Aorta (tissue), 5 donors: ENCODE results near the gene ACSL3. TPM values are rescaled to one million over a fixed set of nuclear protein-coding genes. Genes with fewer than 3 reads are reported as not detected.
"Not testable (repeated sequence)": the region's sequence is repeated elsewhere in the genome, so short reads cannot be mapped to it uniquely, and the experiment has no call there.

ENCODE experiments used
- ATAC-seq: fragments of 200-7000 bp; cut with Tn5 transposase; one replicate; pipeline ENCODE4 v1.9.1; 2022; ENCODE audit warnings: moderate library complexity; ENCODE audit not compliant: low FRiP score
- DNase-seq, 2 donors: peaks; one replicate each; pipeline ENCODE4 v3.0.0-alpha.2; 2020
- H3K27ac ChIP-seq, 2 donors: one replicate each; pipeline ENCODE4 v1.5.1; 2013; ENCODE audit warnings: low read length in 2 of 2, mild to moderate bottlenecking in 2 of 2, moderate library complexity in 2 of 2, control low read depth in 1 of 2, inconsistent platforms in 1 of 2, low read depth in 1 of 2
- H3K27me3 ChIP-seq, 2 donors: one replicate each; pipeline ENCODE4 v1.6.1; 2013; ENCODE audit warnings: control low read depth in 1 of 2, low read length in 1 of 2, mild to moderate bottlenecking in 1 of 2, moderate library complexity in 1 of 2; ENCODE audit not compliant: insufficient read depth in 2 of 2, control insufficient read depth in 1 of 2
- H3K36me3 ChIP-seq, 2 donors: one replicate each; pipeline ENCODE4 v1.6.1; 2013; ENCODE audit warnings: control low read depth in 1 of 2, low read length in 1 of 2, mild to moderate bottlenecking in 1 of 2; ENCODE audit not compliant: insufficient read depth in 2 of 2, control insufficient read depth in 1 of 2
- H3K4me1 ChIP-seq, 2 donors: one replicate each; pipeline ENCODE4 v1.6.1; 2013; ENCODE audit warnings: low read length in 2 of 2, control low read depth in 1 of 2, mild to moderate bottlenecking in 1 of 2, moderate library complexity in 1 of 2; ENCODE audit not compliant: insufficient read depth in 2 of 2, control insufficient read depth in 1 of 2
- H3K4me3 ChIP-seq, 2 donors: one replicate each; pipeline ENCODE4 v1.5.1; 2013; ENCODE audit warnings: low read length in 2 of 2, control low read depth in 1 of 2, mild to moderate bottlenecking in 1 of 2
- H3K9me3 ChIP-seq: one replicate; pipeline ENCODE4 v1.6.1; 2013; ENCODE audit warnings: mild to moderate bottlenecking, low read length; ENCODE audit not compliant: control insufficient read depth
- WGBS, 2 donors: extraction: QIAGEN DNeasy Blood & Tissue Kit; methylation state at CpG; one replicate each; pipeline ENCODE4 v1.1.7; 2013; 5-methylcytosine and 5-hydroxymethylcytosine counted together
- intact Hi-C, 2 donors: fragments of 100-400 bp; cut with DNase I; formaldehyde crosslinking; loops; one replicate each; pipeline versions ENCODE4 v1.14.2 to v1.15.0; 2022
- polyA plus RNA-seq, 2 donors: library from polyadenylated mRNA; stranded (reverse); fragments of 200-250 nt; gene quantifications; one replicate each; pipeline ENCODE4 v1.2.3, GENCODE V29; 2013
- total RNA-seq, 2 donors: library from RNA; stranded (reverse); fragmentation: NEBNext Ultra II Directional; extraction: Animal tissue kit (Norgen Biotek cat#: 25700); gene quantifications; one replicate each; pipeline ENCODE4 v1.2.1, GENCODE V29; 2021
- donor health status: healthy with polysubstance abuse.
- donor health status: Bipolar disorder and iron deficiency.
- donor health status: DM: no; HTN: no; CAD: no.
- donor health status: DM: no; HTN: no; CAD: no.
- donor health status: DM: yes; HTN: yes; CAD: no.

The ACSL3 gene
- total and polyA plus RNA-seq, 4 donors = 14.0 to 69.0 (median 52.9) TPM

DNA sequence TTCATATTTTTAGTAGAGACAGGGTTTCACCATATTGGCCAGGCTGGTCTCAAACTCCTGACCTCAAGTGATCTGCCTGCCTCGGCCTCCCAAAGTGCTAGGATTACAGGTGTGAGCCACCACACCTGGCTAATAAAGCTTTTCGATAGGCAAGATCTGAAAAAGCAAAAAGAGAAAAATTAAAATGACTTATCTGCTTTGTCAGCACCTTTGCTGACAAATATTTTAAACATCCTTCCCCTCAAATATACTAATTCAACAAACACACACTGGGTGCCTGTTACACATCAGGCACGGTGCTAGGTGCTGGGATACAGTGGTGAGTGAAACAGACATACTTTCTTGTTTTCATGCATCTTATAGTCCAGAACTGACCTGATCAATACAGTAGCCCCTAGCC lies 15.5 kb upstream of the ACSL3 start:
- DNase-seq, H3K4me3 ChIP-seq, ATAC-seq, H3K9me3 ChIP-seq, H3K27ac ChIP-seq, intact Hi-C loops, H3K36me3 ChIP-seq, H3K27me3 ChIP-seq, H3K4me1 ChIP-seq: not testable (repeated sequence)
- WGBS, 2 donors = 95 to 97% methylated on average over 3 of the region's 3 CpGs

DNA sequence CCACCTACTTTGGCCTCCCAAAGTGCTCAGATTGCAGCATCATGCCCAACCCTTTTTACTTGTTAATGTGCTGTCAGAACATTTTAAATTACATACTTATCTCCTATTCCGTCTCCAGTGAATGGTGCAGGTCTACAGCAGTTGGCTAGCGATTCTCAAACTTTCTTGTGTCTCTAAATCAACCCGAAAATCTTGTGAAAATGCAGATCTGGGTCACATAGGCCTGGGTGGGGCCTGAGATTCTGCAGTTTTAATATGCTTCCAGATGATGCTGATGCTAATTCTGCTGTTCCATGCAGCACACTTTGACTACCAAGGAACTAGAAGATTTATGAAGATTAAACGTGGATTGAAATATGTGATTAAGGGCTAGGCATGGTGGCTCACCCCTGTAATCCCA lies 14.8 kb upstream of the ACSL3 start:
- WGBS, 2 donors = 85% methylated on average over 4 of the region's 4 CpGs
- intact Hi-C loops = no loop called here
- Histone ChIP-seq H3K4me1 (peaks cover 0 to 1% of the 10 kb centered on the region in 2 donors), H3K27ac (no peak overlapping the region), H3K4me3 (no peak overlapping the region), H3K9me3 (no peaks in the 10 kb centered on the region), H3K36me3 (no peaks in the 10 kb centered on the region), H3K27me3 (no peaks in the 10 kb centered on the region)
- no peak for DNase-seq
- ATAC-seq = no peak

DNA sequence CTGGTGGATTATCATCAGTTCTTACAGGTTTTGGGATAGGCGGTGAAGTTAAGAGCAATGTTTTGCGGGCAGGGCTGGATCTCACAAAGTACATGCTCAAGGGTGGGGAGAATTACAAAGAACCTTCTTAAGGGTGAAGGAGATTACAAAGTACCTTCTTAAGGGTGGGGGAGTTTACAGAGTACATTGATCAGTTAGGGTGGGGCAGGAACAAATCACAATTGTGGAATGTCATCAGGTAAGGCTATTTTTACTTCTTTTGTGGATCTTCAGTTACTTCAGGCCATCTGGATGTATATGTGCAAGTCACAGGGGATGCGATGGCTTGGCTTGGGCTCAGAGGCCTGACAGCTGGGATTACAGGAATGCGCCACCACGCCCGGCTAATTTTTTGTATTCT lies 12.8 kb upstream of the ACSL3 start:
- ATAC-seq, H3K36me3 ChIP-seq, H3K4me1 ChIP-seq, H3K4me3 ChIP-seq, DNase-seq, H3K27ac ChIP-seq, H3K9me3 ChIP-seq, intact Hi-C loops, H3K27me3 ChIP-seq: not testable (repeated sequence)
- WGBS, 2 donors = 97 to 98% methylated on average over 6 of the region's 6 CpGs

DNA sequence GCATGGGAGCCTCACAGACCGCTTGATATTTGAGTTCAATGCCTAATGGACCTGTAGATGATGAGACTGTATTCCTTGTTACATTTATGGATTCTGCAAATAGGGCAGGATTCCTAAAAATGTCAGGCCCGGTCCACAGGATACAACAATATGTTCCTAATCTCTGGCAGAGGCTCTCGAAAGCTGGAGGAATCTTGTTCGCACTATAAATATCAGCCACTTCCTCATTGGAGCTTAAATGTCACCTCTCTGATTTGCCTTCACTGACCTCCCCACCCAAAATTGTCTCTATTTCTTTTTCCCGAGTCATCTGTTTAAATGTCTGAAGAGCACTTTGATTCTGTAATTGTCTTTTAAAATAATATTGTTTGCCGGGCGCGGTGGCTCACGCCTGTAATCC lies 12.0 kb upstream of the ACSL3 start:
- WGBS, 2 donors = 93 to 94% methylated on average over 9 of the region's 9 CpGs
- Histone ChIP-seq H3K27me3 (no peaks in the 10 kb centered on the region), H3K36me3 (no peaks in the 10 kb centered on the region), H3K27ac (no peak overlapping the region), H3K4me3 (no peak overlapping the region), H3K4me1 (peaks cover 0 to 1% of the 10 kb centered on the region in 2 donors), H3K9me3 (no peaks in the 10 kb centered on the region)
- ATAC-seq (no peak), DNase-seq (no peak)
- intact Hi-C loops = no loop called here

DNA sequence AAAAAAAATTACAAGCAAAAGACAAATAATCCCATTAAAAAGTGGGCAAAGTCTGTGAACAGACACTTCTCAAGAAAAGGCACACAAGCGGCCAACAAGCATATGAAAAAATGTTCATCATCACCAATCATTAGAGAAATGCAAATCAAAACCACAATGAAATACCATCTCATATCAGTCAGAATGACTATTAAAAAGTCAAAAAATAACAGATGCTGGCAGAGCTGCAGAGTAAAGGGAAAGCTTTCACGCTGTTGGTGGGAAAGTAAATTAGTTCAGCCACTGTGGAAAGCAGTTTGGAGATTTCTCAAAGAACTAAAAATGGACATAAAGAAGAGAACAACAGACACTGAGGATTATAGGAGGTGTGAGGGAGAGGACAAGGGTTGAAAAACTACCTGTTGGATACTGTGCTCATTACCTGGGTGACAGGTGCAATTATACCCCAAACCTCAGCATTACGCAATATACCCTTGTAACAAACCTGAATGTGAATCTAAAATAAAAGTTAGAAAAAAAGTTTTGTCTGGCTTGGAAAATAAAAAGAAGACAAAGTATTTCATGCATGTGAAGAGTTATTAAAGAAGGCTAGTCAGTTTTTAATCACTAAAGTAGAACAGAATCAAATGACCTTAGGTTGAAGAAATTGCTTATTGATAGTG lies 8.7 kb upstream of the ACSL3 start:
- 83% methylated on average over 3 of the region's 3 CpGs for WGBS, 2 donors
- DNase-seq (no peak), ATAC-seq (no peak)
- Histone ChIP-seq H3K4me1 (no peaks in the 10 kb centered on the region), H3K9me3 (no peaks in the 10 kb centered on the region), H3K36me3 (peaks cover 0 to 3% of the 10 kb centered on the region in 2 donors), H3K27me3 (no peaks in the 10 kb centered on the region), H3K27ac (no peak overlapping the region), H3K4me3 (no peak overlapping the region)
- intact Hi-C loops = no loop called here

DNA sequence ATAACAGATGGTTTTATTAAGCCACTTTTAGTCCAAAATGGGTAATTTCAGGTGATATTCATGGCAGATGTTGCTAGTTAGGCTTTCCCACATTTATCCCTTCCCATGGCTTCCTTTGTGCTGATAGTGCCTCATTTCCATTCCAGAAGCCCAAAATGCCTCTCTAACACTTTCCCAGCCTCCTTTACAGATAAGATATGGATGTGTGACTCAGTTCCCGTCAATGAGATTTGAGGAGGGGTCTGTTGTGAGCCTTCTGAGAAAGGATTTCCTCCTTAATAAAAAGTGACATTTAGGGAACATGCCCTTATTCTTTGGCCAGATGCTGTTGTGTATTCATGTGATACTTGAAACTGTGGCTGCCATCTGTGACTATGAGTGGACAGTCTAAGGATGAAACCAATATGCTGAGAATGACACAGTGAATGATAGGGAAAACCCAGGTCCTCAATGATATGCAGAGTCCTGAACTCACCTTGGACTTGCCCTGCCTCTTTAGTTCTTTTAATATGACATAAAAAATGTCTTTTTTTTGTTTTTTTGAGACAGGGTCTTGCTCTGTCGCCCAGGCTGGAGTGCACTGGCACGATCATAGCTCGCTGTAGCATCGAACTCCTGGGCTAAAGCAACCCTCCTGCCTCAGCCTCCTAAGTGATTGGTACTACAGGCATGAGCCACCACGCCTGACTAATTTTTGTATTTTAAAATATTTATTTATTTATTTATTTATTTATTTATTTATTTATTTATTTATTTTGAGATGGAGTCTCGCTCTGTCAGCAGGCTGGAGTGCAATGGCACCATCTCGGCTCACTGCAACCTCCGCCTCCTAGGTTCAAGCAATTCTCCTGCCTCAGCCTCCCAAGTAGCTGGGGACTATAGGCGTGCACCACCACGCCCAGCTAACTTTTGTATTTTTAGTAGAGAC lies 5.8 kb upstream of the ACSL3 start:
- 93 to 94% methylated on average over 11 of the region's 11 CpGs for WGBS, 2 donors
- Histone ChIP-seq H3K27me3 (no peaks in the 10 kb centered on the region), H3K27ac (no peak overlapping the region), H3K36me3 (peaks cover 0 to 3% of the 10 kb centered on the region in 2 donors), H3K4me1 (no peaks in the 10 kb centered on the region), H3K9me3 (no peaks in the 10 kb centered on the region), H3K4me3 (no peak overlapping the region)
- DNase-seq (no peak), ATAC-seq (no peak)
- intact Hi-C loops = no loop called here

DNA sequence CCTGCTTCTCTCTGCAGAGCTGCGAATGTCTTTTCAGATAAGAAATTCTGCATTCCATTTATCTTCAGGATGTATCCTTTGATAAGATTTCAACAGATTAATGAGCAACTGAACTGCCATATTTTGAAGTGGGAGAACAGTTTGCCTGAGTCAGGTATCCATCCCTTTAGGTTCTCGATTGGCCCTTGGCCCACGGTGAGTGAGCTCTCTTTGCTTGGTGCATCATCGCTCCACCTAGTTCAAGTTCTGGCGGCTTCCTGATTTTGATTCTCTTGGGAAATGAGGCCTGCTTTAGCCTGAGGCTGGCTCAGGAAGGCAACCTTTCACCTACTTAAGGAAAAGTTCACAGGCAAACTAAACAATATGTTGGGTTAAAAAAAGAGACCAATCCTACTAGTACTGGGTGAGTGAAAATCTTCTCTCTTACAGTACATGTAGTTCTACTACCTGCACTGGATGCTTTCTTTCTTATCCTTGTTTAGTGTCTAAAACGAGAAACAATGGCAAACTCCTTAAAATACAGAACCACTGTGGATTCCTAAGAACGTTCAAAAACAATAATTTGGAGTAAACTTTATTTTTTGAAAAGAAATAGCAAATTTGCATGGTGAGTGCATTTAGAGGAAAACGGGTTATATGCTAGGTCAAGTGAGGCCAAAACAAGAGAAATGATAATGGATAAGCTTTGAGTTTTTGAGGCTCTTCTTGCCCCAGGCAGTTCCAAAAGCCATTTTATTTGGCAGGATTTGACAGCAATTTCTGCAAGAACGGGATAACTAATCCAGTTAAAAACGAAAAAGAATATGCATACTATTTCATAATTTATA lies 837 bp upstream of the ACSL3 start:
- 12 to 14% methylated on average over 10 of the region's 10 CpGs for WGBS, 2 donors
- no peaks in the 10 kb centered on the region for H3K27me3 ChIP-seq
- intact Hi-C loops = loop anchor here (2.0 to 5.0 kb wide), 3 partner anchors 42 to 153 kb away; no protein-coding TSS in a partner anchor
- DNase-seq (peak in 1 of 2 donors; percentile 51), ATAC-seq (peak; percentile 17)
- H3K4me1 ChIP-seq = peaks cover 0 to 9% of the 10 kb centered on the region in 2 donors
- no peak overlapping the region for H3K27ac ChIP-seq
- H3K4me3 ChIP-seq = peak overlapping the region in 1 of 2 donors; percentile 80
- H3K9me3 ChIP-seq = no peaks in the 10 kb centered on the region
- peaks cover 0 to under 1% of the 10 kb centered on the region in 2 donors for H3K36me3 ChIP-seq

DNA sequence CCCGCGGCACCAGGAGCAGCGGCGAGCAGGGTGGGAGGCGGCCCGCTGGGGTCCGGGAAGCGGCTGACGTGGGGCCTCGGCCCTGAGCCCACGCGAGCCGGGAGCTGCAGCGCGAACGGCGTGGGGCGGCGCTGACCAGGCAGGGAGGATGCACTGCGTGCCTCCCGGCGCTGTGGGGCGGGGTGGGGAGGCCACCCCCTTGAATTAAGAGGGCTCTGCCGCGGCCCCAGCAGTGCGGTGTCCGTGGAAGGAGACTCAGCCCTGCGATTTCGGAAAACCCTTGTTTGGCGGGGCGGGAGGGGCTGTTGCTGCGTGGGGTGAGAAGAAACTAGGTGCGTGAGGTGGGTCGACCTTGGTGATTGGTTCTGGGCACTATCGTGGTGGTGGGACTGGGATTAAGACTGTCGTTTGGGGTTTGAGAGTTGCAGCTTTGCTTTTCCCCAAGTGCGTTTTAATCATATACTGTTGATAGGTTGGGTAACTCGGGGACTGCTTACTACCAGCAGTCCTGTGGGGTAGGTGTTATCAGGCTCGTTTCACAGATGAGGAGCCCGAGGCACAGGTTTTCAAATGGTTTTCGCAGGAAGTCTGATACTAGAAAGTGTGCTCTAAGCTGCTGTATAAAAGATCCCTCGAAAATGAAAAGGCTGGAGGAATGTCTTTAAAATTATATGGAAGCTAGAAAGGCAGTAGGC lies 722 bp downstream of the ACSL3 start:
- Histone ChIP-seq H3K9me3 (no peaks in the 10 kb centered on the region), H3K4me1 (peaks cover 7 to 9% of the 10 kb centered on the region in 2 donors), H3K36me3 (no peaks in the 10 kb centered on the region), H3K4me3 (peak overlapping the region; percentile 68 to 93), H3K27ac (peak overlapping the region; percentile 79 to 84), H3K27me3 (no peaks in the 10 kb centered on the region)
- 0 to 1% methylated on average over 36 to 42 of the region's 42 CpGs for WGBS, 2 donors
- intact Hi-C loops = loop anchor here (2.0 to 5.0 kb wide), 3 partner anchors 41 to 154 kb away; no protein-coding TSS in a partner anchor
- peak; percentile 72 for ATAC-seq
- peak; percentile 69 to 85 for DNase-seq
